A549 (cell line): ENCODE data around the gene ATP10B. TPM values are rescaled to one million over a fixed set of nuclear protein-coding genes. Genes with fewer than 3 reads are reported as not detected.

Source experiments
- ATAC-seq, 2 experiments: fragments of 200-7000 bp in 1 of 2; fragments of >200 bp in 1 of 2; cut with Nextera tagmentation in 1 of 2; cut with Tn5 transposase in 1 of 2; 3 replicates each; pipeline versions ENCODE4 v1.8.0 to v1.9.1; 2018 to 2020; ENCODE audit warnings: mild to moderate bottlenecking in 1 of 2, moderate library complexity in 1 of 2
- CTCF ChIA-PET: fragments of 300-600 bp; sonication (Branson Sonifier 250); formaldehyde crosslinking; extraction: SDS; loops from one replicate; lab custom pipeline; 2021; ENCODE audit warnings: antibody characterized with exemption, inconsistent platforms; lab: Yijun Ruan, JAX
- POLR2A ChIA-PET: fragments of 350-600 bp; formaldehyde crosslinking; extraction: SDS; loops from one replicate; lab custom pipeline; 2021; ENCODE audit warnings: antibody characterized with exemption, inconsistent platforms; lab: Yijun Ruan, JAX
- DNase-seq, 2 experiments: peaks; one replicate each; pipeline versions ENCODE4 v3.0.0 to v3.0.0-alpha.2; 2011 to 2016; ENCODE audit warnings: low read depth in 1 of 2, low spot score in 1 of 2
- FAIRE-seq: peaks from 2 replicates; lab custom pipeline; 2011; peaks lifted over from hg19 to GRCh38; lab: Jason Lieb, UNC
- H3K27ac ChIP-seq, 2 experiments: fragments of >200 bp; sonication (Bioruptor Twin); formaldehyde crosslinking; 3 replicates each; pipeline ENCODE4 v1.5.1; 2016 to 2017
- H3K4me1 ChIP-seq: fragments of >200 bp; sonication (Bioruptor Twin); formaldehyde crosslinking; 3 replicates; pipeline ENCODE4 v1.6.1; 2016
- H3K4me2 ChIP-seq: fragments of >200 bp; sonication (Bioruptor Twin); formaldehyde crosslinking; 3 replicates; pipeline ENCODE4 v1.6.1; 2016
- H3K4me3 ChIP-seq: fragments of >200 bp; sonication (Bioruptor Twin); formaldehyde crosslinking; 3 replicates; pipeline ENCODE4 v1.5.1; 2016
- H3K9me3 ChIP-seq: fragments of >200 bp; sonication (Bioruptor Twin); formaldehyde crosslinking; 3 replicates; pipeline ENCODE4 v1.6.1; 2016
- BHLHE40 ChIP-seq: IDR thresholded peaks from 2 replicates; pipeline ENCODE4 v1.6.1; 2012; ENCODE audit warnings: low read depth, low read length, inconsistent platforms
- CBX2 ChIP-seq: fragments of 200-600 bp; sonication (generic); IDR thresholded peaks from 2 replicates; pipeline ENCODE4 v1.6.1; 2016; ENCODE audit warnings: low read depth, mild to moderate bottlenecking, borderline replicate concordance
- CHD2 ChIP-seq: fragments of 150-350 bp; IDR thresholded peaks from 2 replicates; pipeline ENCODE4 v1.6.1; 2014; ENCODE audit warnings: low read length; ENCODE audit not compliant: partially characterized antibody
- CHD4 ChIP-seq: fragments of 200-600 bp; sonication (generic); IDR thresholded peaks from 2 replicates; pipeline ENCODE4 v1.6.1; 2016; ENCODE audit warnings: antibody characterized with exemption, mild to moderate bottlenecking, borderline replicate concordance
- EHF ChIP-seq: fragments of 250-450 bp; sonication (Bioruptor Pico); IDR thresholded peaks from 2 replicates; pipeline ENCODE4 v1.5.0; 2020; ENCODE audit warnings: mild to moderate bottlenecking
- EHMT2 ChIP-seq: fragments of 200-600 bp; sonication (generic); IDR thresholded peaks from 2 replicates; pipeline ENCODE4 v1.6.1; 2016; ENCODE audit warnings: antibody characterized with exemption, low read depth, mild to moderate bottlenecking, moderate library complexity
- ESRRA ChIP-seq: fragments of 150-350 bp; IDR thresholded peaks from 2 replicates; pipeline ENCODE4 v1.6.1; 2014; ENCODE audit warnings: mild to moderate bottlenecking, low read length, borderline replicate concordance
- FOSB ChIP-seq: fragments of 250-450 bp; sonication (Bioruptor Pico); IDR thresholded peaks from 2 replicates; pipeline ENCODE4 v1.5.0; 2020; ENCODE audit warnings: mild to moderate bottlenecking, moderate library complexity
- GATA3 ChIP-seq: IDR thresholded peaks from 2 replicates; pipeline ENCODE4 v1.6.1; 2012; ENCODE audit warnings: borderline replicate concordance
- HEYL ChIP-seq: fragments of 250-450 bp; sonication (Bioruptor Pico); IDR thresholded peaks from 2 replicates; pipeline ENCODE4 v1.8.0; 2021; ENCODE audit warnings: mild to moderate bottlenecking, moderate library complexity
- HOXA7 ChIP-seq: fragments of 250-450 bp; sonication (Bioruptor Pico); IDR thresholded peaks from 2 replicates; pipeline ENCODE4 v1.5.0; 2020; ENCODE audit warnings: mild to moderate bottlenecking, moderate library complexity
- HOXB5 ChIP-seq: fragments of 250-450 bp; sonication (Bioruptor Pico); IDR thresholded peaks from 2 replicates; pipeline ENCODE4 v1.5.0; 2020; ENCODE audit warnings: mild to moderate bottlenecking, moderate library complexity
- JUN ChIP-seq, 2 experiments: fragments of >200 bp; sonication (Bioruptor Twin); formaldehyde crosslinking; IDR thresholded peaks; 2 replicates in 1 of 2; 3 replicates in 1 of 2; pipeline ENCODE4 v1.6.1; 2016 to 2017
- JUNB ChIP-seq: fragments of >200 bp; sonication (Bioruptor Twin); formaldehyde crosslinking; IDR thresholded peaks from 2 replicates; pipeline ENCODE4 v1.6.1; 2016
- KDM1A ChIP-seq: fragments of 200-600 bp; sonication (generic); IDR thresholded peaks from 2 replicates; pipeline ENCODE4 v1.6.1; 2016; ENCODE audit warnings: low read depth, mild to moderate bottlenecking
- KDM5A ChIP-seq: fragments of 200-600 bp; sonication (generic); IDR thresholded peaks from 2 replicates; pipeline ENCODE4 v1.6.1; 2016; ENCODE audit warnings: antibody characterized with exemption, mild to moderate bottlenecking
- MAFK ChIP-seq: fragments of 450-650 bp; IDR thresholded peaks from 2 replicates; pipeline ENCODE4 v1.6.1; 2014; ENCODE audit not compliant: partially characterized antibody
- MYC ChIP-seq: IDR thresholded peaks from 2 replicates; pipeline ENCODE4 v1.6.1; 2012; ENCODE audit warnings: mild to moderate bottlenecking, inconsistent platforms, low read length, improper control_type of control experiment, borderline replicate concordance
- NFE2L2 ChIP-seq: fragments of 150-350 bp; conservative IDR thresholded peaks from 2 replicates; pipeline ENCODE4 v1.6.1; 2014; ENCODE audit warnings: low read length
- NR3C1 ChIP-seq: fragments of >200 bp; sonication (Bioruptor Twin); formaldehyde crosslinking; IDR thresholded peaks from 3 replicates; pipeline ENCODE4 v1.6.1; 2017
- POLR2A ChIP-seq: IDR thresholded peaks from 2 replicates; pipeline ENCODE4 v1.6.1; 2012; ENCODE audit warnings: mild to moderate bottlenecking, low read length
- POLR2AphosphoS2 ChIP-seq: conservative IDR thresholded peaks from 2 replicates; pipeline ENCODE4 v1.6.1; 2012; ENCODE audit warnings: low read length, improper control_type of control experiment, inconsistent platforms
- RAD21 ChIP-seq, 2 experiments: fragments of >200 bp in 1 of 2; sonication (Bioruptor Twin) in 1 of 2; formaldehyde crosslinking in 1 of 2; IDR thresholded peaks in 1 of 2; conservative IDR thresholded peaks in 1 of 2; 2 replicates in 1 of 2; 3 replicates in 1 of 2; pipeline ENCODE4 v1.6.1; 2012 to 2018; ENCODE audit warnings: inconsistent platforms in 1 of 2
- RNF2 ChIP-seq: fragments of 200-600 bp; sonication (generic); IDR thresholded peaks from 2 replicates; pipeline ENCODE4 v1.6.1; 2016; ENCODE audit warnings: low read depth, mild to moderate bottlenecking, antibody characterized with exemption, moderate library complexity, borderline replicate concordance
- SREBF2 ChIP-seq: fragments of 450-650 bp; IDR thresholded peaks from 2 replicates; pipeline ENCODE4 v1.6.1; 2014; ENCODE audit warnings: mild to moderate bottlenecking, moderate library complexity
- TFCP2L1 ChIP-seq: fragments of 250-450 bp; sonication (Bioruptor Pico); IDR thresholded peaks from 2 replicates; pipeline ENCODE4 v1.5.0; 2021; ENCODE audit warnings: mild to moderate bottlenecking
- ZFP36 ChIP-seq: fragments of 450-650 bp; IDR thresholded peaks from 2 replicates; pipeline ENCODE4 v1.6.1; 2014; ENCODE audit warnings: borderline replicate concordance; ENCODE audit not compliant: partially characterized antibody
- ZNF302 ChIP-seq: fragments of 250-450 bp; sonication (Bioruptor Pico); IDR thresholded peaks from 2 replicates; pipeline ENCODE4 v1.9.0; 2021; ENCODE audit warnings: inconsistent platforms, mild to moderate bottlenecking, moderate library complexity
- ZSCAN20 ChIP-seq: fragments of 250-450 bp; sonication (Bioruptor Pico); IDR thresholded peaks from 2 replicates; pipeline ENCODE4 v1.8.0; 2022; ENCODE audit warnings: mild to moderate bottlenecking, moderate library complexity
- WGBS: methylation state at CpG from one replicate; pipeline ENCODE4 v1.1.6; 2017; ENCODE audit errors: missing lambda C conversion rate; 5-methylcytosine and 5-hydroxymethylcytosine counted together
- polyA plus RNA-seq, 4 experiments: library from polyadenylated mRNA; depleted of rRNA in 3 of 4; stranded (reverse); fragments of >200 nt; fragmentation: RNase III in 1 of 4; extraction: RNeasy Plus Mini Kit Qiagen cat#74134 plus additional on column Dnase treatment in 1 of 4; gene quantifications; 2 replicates in 3 of 4; 3 replicates in 1 of 4; pipeline ENCODE4 v1.2.3, GENCODE V29; 2011 to 2017
- TF ChIP-seq, protein P1 (sequence below): fragments of 200-600 bp; sonication (generic); IDR thresholded peaks from 2 replicates; pipeline ENCODE4 v1.6.1; 2016; ENCODE audit warnings: antibody characterized with exemption, mild to moderate bottlenecking, moderate library complexity
- TF ChIP-seq, protein P2 (sequence below): fragments of >200 bp; sonication (Bioruptor Twin); formaldehyde crosslinking; IDR thresholded peaks from 3 replicates; pipeline ENCODE4 v1.5.1; 2016

ATP10B gene
- polyA plus RNA-seq, 2 of the 4 experiments (the other 2 are of a cell fraction), result not detected

DNA sequence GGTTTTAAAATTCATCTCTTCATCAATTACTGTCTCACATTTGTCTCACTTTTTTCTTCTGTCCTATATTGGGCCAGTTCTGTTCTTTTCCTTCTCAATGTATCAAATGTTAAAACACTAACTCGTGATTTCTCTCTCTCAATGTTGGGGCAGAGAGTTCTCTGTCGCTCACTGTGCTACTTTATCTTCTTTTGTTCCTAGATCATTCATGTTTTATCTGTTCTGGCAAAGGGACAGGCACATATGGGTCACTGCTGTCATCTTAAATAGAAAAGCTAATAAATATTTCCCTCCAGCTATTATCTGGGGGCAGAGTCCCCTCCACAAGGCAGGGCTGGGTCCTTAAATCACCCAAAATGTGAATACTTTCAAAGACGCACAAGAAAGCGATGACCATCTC, 216.3 kb downstream of the ATP10B start:
- ATAC-seq (no peak), FAIRE-seq (no peak), DNase-seq (no peak)
- WGBS, result 45% methylated on average over 4 of the region's 4 CpGs
- H3K4me2 ChIP-seq, result no peak overlapping the region
- TF ChIP-seq JUNB (no peak), CBX2 (no peak), KDM5A (no peak), NR3C1 (no peak), HEYL (CRISPR knock-in tag) (no peak), MYC (no peak), NFE2L2 (no peak), KDM1A (no peak), ZFP36 (no peak), CHD4 (no peak), POLR2A (no peak), JUN (IDR thresholded peaks at IDR 0.05) (no peak), SREBF2 (no peak), CHD2 (no peak)
- TF ChIP-seq, protein P1, sequence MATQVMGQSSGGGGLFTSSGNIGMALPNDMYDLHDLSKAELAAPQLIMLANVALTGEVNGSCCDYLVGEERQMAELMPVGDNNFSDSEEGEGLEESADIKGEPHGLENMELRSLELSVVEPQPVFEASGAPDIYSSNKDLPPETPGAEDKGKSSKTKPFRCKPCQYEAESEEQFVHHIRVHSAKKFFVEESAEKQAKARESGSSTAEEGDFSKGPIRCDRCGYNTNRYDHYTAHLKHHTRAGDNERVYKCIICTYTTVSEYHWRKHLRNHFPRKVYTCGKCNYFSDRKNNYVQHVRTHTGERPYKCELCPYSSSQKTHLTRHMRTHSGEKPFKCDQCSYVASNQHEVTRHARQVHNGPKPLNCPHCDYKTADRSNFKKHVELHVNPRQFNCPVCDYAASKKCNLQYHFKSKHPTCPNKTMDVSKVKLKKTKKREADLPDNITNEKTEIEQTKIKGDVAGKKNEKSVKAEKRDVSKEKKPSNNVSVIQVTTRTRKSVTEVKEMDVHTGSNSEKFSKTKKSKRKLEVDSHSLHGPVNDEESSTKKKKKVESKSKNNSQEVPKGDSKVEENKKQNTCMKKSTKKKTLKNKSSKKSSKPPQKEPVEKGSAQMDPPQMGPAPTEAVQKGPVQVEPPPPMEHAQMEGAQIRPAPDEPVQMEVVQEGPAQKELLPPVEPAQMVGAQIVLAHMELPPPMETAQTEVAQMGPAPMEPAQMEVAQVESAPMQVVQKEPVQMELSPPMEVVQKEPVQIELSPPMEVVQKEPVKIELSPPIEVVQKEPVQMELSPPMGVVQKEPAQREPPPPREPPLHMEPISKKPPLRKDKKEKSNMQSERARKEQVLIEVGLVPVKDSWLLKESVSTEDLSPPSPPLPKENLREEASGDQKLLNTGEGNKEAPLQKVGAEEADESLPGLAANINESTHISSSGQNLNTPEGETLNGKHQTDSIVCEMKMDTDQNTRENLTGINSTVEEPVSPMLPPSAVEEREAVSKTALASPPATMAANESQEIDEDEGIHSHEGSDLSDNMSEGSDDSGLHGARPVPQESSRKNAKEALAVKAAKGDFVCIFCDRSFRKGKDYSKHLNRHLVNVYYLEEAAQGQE, result no peak
- TF ChIP-seq, protein P2, sequence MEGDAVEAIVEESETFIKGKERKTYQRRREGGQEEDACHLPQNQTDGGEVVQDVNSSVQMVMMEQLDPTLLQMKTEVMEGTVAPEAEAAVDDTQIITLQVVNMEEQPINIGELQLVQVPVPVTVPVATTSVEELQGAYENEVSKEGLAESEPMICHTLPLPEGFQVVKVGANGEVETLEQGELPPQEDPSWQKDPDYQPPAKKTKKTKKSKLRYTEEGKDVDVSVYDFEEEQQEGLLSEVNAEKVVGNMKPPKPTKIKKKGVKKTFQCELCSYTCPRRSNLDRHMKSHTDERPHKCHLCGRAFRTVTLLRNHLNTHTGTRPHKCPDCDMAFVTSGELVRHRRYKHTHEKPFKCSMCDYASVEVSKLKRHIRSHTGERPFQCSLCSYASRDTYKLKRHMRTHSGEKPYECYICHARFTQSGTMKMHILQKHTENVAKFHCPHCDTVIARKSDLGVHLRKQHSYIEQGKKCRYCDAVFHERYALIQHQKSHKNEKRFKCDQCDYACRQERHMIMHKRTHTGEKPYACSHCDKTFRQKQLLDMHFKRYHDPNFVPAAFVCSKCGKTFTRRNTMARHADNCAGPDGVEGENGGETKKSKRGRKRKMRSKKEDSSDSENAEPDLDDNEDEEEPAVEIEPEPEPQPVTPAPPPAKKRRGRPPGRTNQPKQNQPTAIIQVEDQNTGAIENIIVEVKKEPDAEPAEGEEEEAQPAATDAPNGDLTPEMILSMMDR, result no peak
- no peak overlapping the region for H3K4me3 ChIP-seq
- CTCF ChIA-PET, result interaction anchor here (1.7 kb wide), 1 partner anchor 10 kb away, joined by 4 read pairs; no protein-coding TSS in a partner anchor
- POLR2A ChIA-PET, result no interaction called here
- H3K4me1 ChIP-seq, result no peaks in the 10 kb centered on the region
- H3K9me3 ChIP-seq, result no peaks in the 10 kb centered on the region
- no peak overlapping the region for H3K27ac ChIP-seq

DNA sequence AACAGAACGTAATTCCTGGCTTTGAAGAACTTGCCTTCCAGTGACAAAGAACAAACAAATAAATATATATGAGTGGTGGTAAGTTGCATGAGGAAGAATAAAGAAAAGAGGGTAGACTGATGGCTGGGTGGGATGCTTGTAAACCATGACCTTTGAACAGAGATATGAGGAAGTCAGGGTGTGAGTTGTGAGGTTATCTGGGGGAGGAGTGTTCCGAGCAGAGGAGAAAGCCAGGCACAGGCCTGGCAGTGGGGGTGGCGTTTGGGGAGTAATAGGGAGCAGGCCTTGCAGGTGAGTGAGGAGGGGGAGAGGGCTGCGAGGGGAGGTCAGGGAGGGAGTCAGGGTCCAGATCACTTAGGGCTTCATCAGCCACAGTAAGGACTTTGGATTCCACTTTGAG, 217.0 kb downstream of the ATP10B start:
- FAIRE-seq, result no peak
- POLR2A ChIA-PET, result no interaction called here

More for the DNA sequence above, 217.0 kb downstream of the ATP10B start:
- WGBS, result 2% methylated on average over 4 of the region's 4 CpGs
- TF ChIP-seq, protein P2, result no peak
- TF ChIP-seq ZNF302 (CRISPR knock-in tag), result no peak
- TF ChIP-seq HOXB5 (CRISPR knock-in tag), result no peak
- no peak for TF ChIP-seq RNF2
- TF ChIP-seq ZSCAN20 (CRISPR knock-in tag), result no peak
- TF ChIP-seq TFCP2L1 (CRISPR knock-in tag), result no peak
- no peak for TF ChIP-seq HOXA7 (CRISPR knock-in tag)
- no peak for TF ChIP-seq BHLHE40
- no peak for TF ChIP-seq RAD21 (conservative IDR thresholded peaks at IDR 0.05 in 1 of 2, IDR thresholded peaks at IDR 0.05 in 1 of 2)
- no peak for TF ChIP-seq GATA3
- TF ChIP-seq FOSB (CRISPR knock-in tag), result no peak
- TF ChIP-seq ESRRA, result no peak
- TF ChIP-seq POLR2AphosphoS2, result no peak
- no peak for TF ChIP-seq EHMT2
- TF ChIP-seq MAFK, result no peak
- no peak for TF ChIP-seq EHF
- TF ChIP-seq, all 56 proteins: peak for 0
- DNase-seq, result no peak
- no peak for ATAC-seq
- CTCF ChIA-PET, result interaction anchor here (1.7 kb wide), 1 partner anchor 9 kb away, joined by 4 read pairs; no protein-coding TSS in a partner anchor
- Histone ChIP-seq H3K27ac (no peak overlapping the region), H3K4me2 (no peak overlapping the region), H3K4me3 (no peak overlapping the region), H3K9me3 (no peaks in the 10 kb centered on the region), H3K4me1 (no peaks in the 10 kb centered on the region)
